ENCODE results near the gene PPP1R15B. TPM values are rescaled to one million over a fixed set of nuclear protein-coding genes. Genes with fewer than 3 reads are reported as not detected.

The PPP1R15B gene
- total RNA-seq, 2 experiments from 2014 or later = 72.6 to 79.2 TPM

DNA sequence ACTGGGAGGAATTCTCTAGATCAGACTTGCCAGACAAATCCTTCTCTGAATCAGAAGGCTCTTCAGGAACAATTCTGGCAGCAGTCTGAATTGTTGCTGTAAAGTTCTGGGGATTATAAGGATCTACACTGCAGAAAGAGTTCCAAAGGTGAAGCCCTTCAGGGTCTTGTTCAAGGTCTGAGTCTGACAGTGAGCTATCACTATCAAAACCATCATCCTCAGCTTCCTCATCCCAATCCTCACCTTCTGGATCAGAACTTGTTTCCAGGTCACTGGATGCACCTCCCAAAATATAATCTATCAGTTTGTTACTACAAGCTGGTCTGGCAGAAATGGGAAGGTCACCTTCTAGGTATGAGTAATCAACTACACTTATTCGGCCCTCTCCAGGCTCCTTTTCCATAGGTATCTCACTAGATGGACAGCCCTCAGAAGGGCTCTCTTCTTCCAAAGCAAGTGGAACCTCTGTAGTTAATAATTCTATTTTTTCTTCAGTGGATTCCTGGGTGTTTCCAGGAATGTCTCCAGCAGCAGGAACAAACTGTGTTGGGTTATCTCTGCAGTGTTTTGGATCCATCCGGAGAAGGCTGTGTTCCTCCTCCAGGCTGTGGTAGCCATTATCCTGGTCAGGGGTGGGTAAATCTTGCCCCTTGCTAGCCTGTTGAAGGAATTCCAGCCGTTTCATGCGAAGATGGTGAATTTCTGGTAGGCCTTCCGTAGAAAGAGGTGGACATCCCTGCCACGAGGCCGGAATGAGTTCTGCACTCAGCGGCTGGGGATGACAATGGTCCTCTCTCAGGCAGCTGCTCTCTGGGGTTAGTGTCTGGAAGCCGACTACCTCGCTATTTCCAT lies 1.6 kb downstream of the PPP1R15B start:
- intact Hi-C loops (cut with micrococcal nuclease; ENCODE audit: unreplicated experiment) = loop anchor here (2.0 to 10.0 kb wide), 5 partner anchors 97 to 715 kb away; partner anchors contain the start of genes RBBP5 and SNRPE
- H3K79me2 ChIP-seq (ENCODE audit: insufficient read depth, low read depth, low read length) = peaks cover 71% of the 10 kb centered on the region
- H3K4me1 ChIP-seq (ENCODE audit: insufficient read depth, low read length, poor library complexity, severe bottlenecking) = peaks cover 31% of the 10 kb centered on the region
- peak overlapping the region; percentile 96 for H3K4me2 ChIP-seq (ENCODE audit: low read length)
- ChIA-PET POLR2A (interaction anchor here (0.6 to 1.4 kb wide), 3 partner anchors 11 to 111 kb away, joined by 4 to 9 read pairs (median 4); no protein-coding TSS in a partner anchor), CTCF (ENCODE audit: unreplicated experiment) (no interaction called here)
- TF ChIP-seq CTCF (conservative IDR thresholded peaks at IDR 0.05; ENCODE audit: low read length) (no peak), EZH2phosphoT487 (IDR thresholded peaks at IDR 0.05; ENCODE audit: borderline replicate concordance, low read depth, low read length) (no peak)
- H2AFZ ChIP-seq (ENCODE audit: low read length) = no peak overlapping the region
- peak overlapping the region; percentile 98 for H3K4me3 ChIP-seq (ENCODE audit: low read depth, low read length, poor library complexity, severe bottlenecking)
- no peaks in the 10 kb centered on the region for H3K9me2 ChIP-seq (ENCODE audit: insufficient read depth, low read length)
- DNase-seq (ENCODE audit: low spot score) = peak; percentile 23
- no peaks in the 10 kb centered on the region for H3K9me3 ChIP-seq (ENCODE audit: low read length)
- H3K27ac ChIP-seq (ENCODE audit: low read depth, low read length, poor library complexity, severe bottlenecking) = peak overlapping the region; percentile 79
- H4K20me1 ChIP-seq (ENCODE audit: insufficient read depth, low read length) = peaks cover 53% of the 10 kb centered on the region
- H3K36me3 ChIP-seq (ENCODE audit: insufficient read depth, low read length) = peaks cover 62% of the 10 kb centered on the region
- TSS peak; percentile 46 for BruUV-seq (replicated peaks)

DNA sequence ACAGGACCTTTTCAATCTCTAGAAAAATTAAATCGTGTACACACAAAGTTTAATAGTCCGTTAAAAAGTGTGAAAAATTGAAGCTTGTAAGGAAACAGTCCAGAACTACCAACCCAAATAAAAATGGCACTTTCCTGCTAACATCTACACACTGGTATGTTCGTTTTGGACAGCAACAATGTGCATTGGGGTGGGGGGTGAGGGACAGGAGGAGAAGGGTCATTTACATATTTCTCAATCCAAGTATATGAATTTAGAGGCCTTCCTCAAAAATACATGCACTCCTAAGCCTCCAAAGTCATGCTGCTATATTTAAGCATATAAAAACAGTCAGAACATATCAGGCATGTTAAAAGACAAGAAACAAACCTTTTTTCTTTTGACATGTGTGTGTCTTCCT lies 2.5 kb downstream of the PPP1R15B start:
- Histone ChIP-seq H3K79me2 (ENCODE audit: insufficient read depth, low read depth, low read length) (peaks cover 80% of the 10 kb centered on the region), H3K27ac (ENCODE audit: low read depth, low read length, poor library complexity, severe bottlenecking) (no peak overlapping the region), H2AFZ (ENCODE audit: low read length) (no peak overlapping the region), H3K9me3 (ENCODE audit: low read length) (no peaks in the 10 kb centered on the region), H3K36me3 (ENCODE audit: insufficient read depth, low read length) (peaks cover 72% of the 10 kb centered on the region), H3K9me2 (ENCODE audit: insufficient read depth, low read length) (no peaks in the 10 kb centered on the region), H3K4me2 (ENCODE audit: low read length) (peak overlapping the region; percentile 96), H4K20me1 (ENCODE audit: insufficient read depth, low read length) (peaks cover 53% of the 10 kb centered on the region), H3K4me3 (ENCODE audit: low read depth, low read length, poor library complexity, severe bottlenecking) (peak overlapping the region; percentile 98), H3K4me1 (ENCODE audit: insufficient read depth, low read length, poor library complexity, severe bottlenecking) (peaks cover 38% of the 10 kb centered on the region)
- no peak for DNase-seq (ENCODE audit: low spot score)
- ChIA-PET POLR2A (interaction anchor here (0.8 kb wide), 1 partner anchor 10 kb away, joined by 3 read pairs; no protein-coding TSS in a partner anchor), CTCF (ENCODE audit: unreplicated experiment) (no interaction called here)
- BruUV-seq (replicated peaks) = no TSS peak
- TF ChIP-seq EZH2phosphoT487 (IDR thresholded peaks at IDR 0.05; ENCODE audit: borderline replicate concordance, low read depth, low read length) (no peak), CTCF (conservative IDR thresholded peaks at IDR 0.05; ENCODE audit: low read length) (no peak)
- intact Hi-C loops (cut with micrococcal nuclease; ENCODE audit: unreplicated experiment) = loop anchor here (10.0 kb wide), 1 partner anchor 544 kb away; the partner anchor contains the start of gene SNRPE
